Activated naive CD8-positive, alpha-beta T cell treated with anti-CD3 and anti-CD28 coated beads, Interleukin-2, amount 50 U/mL, for 16 hours (primary cell): ENCODE data around the gene RELL1.
"Not testable (repeated sequence)": the region's sequence is repeated elsewhere in the genome, so short reads cannot be mapped to it uniquely, and the experiment has no call there.

ENCODE experiments used
- DNase-seq: peaks from one replicate; pipeline ENCODE4 v3.0.0-alpha.2; 2020; ENCODE audit warnings: low read depth, low spot score

RELL1 gene

DNA sequence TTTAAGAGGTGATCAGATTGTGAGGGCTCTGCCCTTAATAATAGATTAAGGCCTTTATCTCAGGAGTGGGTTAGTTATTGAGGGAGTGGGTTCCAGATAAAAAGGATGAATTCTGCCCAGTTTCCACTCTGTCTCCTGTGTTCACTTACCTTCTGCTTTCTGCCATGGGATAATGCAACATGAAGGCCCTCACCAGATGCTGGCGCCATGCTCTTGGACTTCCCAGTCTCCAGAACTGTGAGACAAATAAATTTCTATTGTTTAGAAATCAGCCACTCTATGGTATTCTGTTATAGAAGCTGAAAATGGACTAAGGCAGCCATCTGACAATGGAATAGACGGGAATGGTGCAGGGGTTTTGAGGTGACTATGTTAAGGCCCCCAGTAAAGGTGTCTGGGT, 6.9 kb upstream of the RELL1 start:
- DNase-seq: no peak

DNA sequence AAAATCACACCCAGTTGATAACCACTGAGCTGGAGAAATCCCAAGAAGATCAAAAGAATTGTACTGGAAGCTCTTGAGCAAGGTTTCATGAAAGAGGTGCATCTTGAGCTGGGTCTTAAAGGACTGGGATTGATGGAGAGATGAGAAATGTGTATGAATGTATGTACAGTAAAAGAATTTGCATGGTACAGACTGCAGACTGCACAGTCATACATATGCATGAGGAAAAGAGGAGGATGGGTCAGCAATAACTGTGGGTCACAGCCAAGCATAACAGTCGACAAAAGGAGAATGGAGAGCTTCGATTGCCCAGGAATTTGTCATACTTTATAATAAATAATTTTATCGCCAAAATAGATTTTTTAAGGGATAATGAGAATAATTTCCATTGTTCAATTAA, 4.8 kb upstream of the RELL1 start:
- DNase-seq: no peak

DNA sequence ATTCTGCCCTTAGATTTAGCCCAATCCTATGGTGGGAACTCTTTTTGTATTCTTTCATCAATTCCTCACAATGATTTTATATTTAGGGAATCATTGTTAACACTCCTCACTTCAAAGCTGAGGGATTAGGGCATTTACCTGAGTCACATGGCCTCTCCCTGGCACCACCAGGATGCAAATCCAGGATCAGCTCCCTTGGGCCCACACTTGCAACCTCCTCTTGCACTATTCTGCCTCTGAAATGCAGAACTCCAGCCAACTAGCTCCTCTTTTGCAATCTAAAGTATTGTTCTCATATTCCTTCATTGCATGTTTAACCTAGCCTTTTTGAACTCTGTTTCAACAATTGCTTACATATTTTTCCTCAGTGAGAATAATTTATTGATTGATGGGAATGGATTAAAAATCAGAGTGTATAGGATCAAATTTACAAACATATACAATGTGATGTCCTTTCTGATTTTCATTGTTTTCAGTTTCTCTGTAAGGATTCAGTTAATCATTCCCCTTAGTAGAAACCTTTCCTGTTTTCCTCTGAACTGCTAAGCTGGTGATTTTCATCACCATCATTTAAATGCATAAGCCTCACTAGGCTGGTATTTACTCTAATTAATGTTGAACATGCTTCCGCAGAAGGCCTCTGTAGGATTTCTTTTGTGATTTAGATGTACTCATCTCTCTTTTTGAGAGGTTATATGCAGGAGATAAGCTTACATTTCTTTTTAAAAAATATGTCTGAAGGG, 3.3 kb upstream of the RELL1 start:
- DNase-seq: no peak

DNA sequence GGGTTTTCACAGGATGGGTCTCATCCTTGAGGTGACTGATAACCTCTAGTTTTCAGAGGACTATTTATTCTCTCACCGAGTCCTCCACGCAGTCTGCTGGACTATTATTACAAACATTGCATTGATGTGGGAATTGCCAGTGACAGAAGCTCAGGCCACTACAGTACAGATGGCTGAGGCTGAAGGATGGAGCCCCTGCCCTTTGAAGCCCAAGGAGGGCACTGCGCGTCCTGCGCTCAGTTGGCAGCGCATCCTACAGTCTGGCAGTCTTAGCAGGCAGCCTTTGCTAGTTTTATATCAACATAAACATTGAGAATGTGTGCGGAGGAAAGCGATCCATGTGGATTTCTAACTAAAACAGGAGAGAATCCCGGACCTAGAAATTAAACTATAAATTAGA, 1.5 kb upstream of the RELL1 start:
- no peak for DNase-seq

DNA sequence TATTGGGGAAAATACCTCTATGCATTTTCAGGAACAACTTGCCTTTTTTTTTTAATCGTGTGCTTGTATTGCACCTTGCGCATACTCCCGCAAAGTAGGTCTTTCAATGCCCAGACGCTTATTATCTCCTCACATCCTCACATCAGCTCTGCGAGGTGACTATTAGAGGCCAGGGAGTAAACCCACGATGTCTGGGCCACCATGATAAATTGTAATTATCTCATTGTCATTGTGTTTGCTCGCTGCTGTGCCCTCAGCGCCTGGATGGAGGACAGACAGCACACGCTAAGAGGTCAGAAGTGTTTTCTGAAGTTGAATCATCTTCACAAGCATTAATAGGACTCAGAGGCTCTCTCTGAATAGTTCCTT, 1.0 kb upstream of the RELL1 start:
- DNase-seq: no peak

DNA sequence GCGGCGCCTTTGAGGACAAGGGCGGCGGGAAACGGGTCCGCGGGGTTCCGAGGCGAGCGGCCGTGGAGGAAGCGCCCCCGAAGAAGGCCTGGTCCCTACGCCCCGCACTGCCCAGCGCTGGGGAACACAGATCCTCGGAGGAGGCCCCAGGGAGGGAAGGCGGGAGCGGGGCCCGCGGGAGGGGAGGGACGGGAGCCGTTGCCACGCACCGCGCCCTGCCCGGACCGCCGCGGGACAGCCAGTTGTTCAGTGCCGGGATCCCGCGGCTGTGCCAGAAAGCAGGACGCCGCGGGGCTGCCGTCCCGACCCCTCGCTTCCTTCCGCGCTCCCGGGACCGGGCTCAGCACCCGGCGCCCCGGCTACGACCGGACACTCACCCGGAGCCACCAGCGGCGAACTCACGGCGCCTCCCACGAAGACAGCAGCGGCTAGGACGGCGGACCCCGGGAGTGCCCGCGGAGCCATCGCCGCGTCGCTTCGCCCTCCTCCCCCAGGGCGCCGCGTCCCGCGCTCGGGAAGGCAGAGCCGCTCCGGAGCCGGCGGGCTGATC, 278 bp downstream of the RELL1 start:
- peak; percentile 12 for DNase-seq

DNA sequence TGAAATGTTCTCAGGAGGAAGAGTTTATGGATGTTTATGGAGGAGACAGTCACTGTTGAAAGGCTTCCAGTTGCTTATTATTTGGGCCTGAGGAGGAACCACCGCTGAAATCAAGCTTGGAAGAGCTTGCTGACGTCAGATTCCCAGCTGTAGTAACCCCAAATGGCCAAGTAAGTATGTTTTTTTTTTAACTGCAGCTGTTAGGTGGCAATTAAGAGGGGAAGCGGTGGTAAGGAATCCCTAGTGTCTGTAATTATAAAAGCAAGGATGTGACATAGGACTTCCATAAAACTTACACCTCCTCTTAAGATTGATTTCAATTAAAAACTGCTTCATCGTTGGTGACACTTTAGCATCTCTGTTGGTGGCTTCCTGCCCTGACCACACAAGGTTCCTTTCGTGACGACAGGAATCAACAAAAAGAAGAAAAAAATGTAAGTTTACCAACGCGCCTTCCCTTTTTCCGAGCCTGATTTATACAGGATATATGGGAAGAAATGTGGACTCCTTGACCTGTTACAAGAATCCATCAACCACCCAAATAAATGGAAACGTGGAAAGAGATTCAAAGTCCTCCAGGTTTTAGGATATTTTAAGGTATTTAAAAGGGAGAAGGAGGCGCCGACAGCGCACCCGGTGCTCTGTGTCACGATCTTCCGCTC, 884 bp downstream of the RELL1 start:
- no peak for DNase-seq

DNA sequence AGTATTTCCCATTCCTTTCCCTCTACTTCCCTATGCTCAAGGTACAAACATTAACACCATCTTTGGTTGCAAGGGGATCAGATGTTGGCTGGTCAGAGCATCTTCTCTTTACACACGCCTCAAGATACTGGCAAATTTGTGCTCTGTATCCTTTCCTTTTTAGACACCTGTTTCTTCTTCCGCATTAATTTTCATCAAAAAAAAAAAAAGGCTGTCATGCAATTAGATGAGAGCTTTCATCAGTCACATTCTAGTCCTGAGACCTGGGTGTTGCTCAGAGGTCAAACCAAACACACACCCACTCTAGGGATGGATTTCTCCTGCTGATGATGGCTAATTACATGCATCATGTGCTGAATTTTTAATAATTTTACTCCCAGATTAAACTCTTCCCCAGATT, 2.0 kb downstream of the RELL1 start:
- no peak for DNase-seq

DNA sequence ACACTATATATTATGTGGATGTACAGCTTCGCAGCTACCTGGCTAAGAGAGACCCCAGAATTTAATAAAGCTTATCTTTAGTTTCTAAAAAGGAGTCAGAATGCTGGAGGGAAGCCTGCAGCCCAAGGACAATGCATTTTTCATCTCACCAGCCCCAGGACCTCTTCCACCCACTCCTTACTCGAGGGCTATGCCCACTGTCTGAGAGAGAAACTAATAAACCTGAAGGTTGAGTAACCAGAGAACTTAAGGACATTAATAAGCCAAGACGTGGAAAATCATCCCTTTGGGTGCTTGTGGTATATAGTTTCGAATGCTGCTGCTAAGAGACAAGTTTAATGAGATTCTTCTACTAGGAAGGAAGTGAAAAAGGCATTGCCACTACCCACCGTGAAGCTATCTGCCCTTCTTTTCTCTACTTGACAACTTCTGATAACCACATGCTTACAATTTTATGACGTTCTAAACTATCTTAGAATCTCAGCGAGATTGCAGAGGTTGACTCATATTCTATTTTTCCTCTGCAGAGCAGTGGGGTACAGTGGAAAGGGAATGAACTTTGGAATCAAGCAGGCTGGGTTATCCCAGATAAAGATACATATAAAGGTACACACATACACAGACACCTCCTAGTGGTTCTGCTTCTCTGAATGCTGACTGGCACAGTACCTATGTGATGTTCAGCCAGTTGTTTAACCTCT, 3.3 kb downstream of the RELL1 start:
- DNase-seq: no peak

DNA sequence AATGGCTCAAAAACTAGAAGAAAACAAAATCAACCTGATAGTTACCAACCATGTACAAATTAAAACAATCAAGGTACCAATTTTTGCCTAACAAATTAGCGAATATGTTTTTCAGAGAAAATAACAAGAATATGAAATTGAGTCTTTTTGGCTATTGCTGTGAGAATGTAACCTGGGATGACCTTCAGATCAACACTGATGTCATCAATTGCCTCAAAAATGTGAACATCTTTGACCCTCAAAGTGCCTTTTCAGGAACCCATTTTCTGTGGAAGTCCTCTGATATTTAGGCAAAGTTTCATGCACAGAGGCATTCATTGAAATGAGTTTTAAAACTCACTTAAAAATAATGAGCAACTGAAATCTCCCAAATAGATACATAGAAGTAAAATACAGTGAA, 6.1 kb downstream of the RELL1 start:
- no peak for DNase-seq

DNA sequence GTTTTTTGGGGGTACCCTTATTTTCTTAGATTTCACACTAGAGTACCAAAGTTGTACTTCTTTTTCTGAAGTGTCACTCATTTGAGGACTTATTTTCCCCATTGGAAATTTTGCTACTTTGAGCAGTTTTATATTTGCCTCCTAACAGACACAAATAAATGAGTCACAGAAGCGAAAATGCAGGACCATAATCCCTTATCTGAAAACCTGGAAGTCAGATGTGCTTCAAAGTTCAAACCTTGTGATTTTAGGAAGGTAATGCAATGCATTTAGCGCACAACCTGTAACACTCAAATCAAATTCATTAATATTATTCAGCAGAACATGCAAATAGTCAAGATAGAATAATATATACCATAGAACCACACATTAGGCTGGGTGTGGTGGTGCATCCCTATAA, 6.9 kb downstream of the RELL1 start:
- DNase-seq: no peak

DNA sequence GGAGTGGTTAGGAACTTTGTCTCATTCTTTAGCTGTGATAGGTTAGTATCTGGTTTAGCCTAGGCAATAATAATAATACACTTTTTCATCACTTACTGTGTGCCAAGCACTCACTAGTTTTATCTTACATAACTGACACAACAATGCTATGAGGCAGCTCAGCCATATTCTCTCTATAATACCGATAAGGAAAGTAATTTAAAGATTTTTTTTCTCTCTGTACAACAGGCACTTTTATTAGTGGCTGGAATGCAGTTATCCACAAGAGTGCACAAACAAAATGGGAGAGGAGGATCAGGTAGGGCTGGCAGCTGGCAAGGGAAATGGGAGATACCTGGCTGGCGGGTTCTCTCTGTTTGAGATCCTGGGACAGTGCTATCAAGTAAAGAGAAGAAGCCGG, 7.6 kb downstream of the RELL1 start:
- no peak for DNase-seq

DNA sequence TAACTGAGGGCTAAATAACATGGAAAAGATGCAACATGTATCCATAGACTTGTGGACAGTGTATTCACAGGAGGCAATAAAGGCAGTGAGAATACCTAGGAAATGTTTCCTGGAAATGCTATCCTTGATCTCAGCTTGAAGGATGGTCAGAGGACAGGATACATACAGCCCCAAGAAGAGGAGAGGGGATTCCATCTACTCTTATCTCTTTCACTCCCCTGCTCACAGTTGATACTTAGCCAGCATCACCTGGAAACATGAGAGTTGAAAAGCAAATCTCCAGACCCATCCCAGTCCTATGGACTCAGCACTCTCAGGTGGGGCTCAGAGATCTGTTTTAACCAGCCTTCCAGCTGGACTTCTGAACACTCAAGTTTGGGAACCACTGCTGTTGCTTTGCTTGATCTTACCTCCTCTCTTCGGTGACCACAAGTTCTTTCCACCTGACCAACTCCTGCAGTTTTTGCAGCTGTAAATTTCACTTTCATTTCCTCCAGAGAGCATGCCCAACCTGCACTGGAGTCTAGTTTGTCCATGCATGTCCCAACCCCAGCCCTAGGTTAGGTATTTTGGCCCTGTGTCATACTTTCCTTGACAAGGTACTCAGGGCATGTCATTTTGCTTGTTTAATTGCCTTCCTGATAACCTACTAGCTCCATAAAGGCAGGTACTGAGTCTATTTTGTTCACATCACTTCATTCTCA, 10.4 kb downstream of the RELL1 start:
- no peak for DNase-seq

DNA sequence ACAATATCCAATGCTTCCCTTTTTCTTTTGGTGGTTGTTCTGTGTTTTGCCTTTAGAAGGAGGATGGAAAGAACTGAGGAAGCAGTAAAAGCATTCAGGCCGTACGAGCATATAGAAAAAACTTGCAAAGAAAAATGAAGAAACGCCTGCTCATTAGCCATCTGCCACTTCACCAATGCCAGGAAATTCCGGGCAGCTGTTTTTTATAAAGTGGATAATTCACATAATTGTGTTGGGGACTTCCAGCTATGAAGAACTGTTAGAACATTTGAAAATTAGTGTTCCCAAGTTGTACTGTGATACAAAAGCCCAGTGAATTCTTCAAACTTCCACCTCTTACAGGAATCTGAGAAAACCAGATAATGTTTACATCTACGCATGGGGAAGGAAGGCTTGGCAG, 11.7 kb downstream of the RELL1 start:
- no peak for DNase-seq

DNA sequence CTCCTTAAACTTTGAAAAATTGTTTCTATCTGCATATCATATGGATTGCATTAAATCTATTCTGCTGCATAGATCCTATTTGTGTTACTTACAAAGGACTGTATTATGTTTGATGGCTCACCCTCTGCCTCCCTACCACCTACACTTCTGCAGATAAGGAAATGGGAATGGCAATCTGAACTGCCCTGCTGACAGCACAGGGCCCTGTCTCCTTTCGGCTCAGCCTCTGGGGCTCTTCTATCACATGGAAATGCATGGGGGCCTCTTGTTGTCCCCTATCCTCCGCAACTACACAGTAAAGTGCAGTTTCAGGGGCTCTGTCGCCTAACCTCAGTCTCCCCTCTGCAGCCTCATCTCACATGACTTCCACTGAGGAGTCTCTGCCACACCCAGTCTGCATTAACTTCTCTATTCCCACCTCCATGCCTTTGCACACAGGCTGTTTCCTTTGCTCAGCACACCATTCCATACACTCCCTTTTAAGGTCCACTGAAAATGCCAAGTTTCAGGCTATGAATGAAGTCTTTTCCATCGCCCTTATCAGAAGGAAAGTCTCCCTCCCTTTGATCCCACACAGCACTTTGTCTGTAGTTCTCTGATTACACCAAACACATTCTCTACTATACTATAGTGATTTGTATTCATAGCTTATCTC, 12.5 kb downstream of the RELL1 start:
- DNase-seq: no peak

DNA sequence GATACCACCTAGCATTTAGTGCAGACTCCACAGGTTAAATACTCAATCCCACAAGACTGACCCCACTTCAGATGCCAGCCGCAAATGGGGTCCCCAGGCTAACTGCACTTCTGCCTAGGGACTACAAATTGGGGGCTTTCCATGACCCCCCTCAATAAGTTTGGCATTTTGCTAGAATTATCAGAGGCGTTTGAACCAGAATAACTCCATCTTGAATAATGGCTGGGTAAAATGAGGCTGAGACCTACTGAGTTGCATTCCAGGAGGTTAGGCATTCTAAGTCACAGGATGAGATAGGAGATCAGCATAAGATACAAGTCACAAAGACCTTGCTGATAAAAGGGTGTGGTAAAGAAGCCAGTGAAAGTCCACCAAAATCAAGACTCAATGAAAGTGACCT, 15.1 kb downstream of the RELL1 start:
- DNase-seq: no peak

DNA sequence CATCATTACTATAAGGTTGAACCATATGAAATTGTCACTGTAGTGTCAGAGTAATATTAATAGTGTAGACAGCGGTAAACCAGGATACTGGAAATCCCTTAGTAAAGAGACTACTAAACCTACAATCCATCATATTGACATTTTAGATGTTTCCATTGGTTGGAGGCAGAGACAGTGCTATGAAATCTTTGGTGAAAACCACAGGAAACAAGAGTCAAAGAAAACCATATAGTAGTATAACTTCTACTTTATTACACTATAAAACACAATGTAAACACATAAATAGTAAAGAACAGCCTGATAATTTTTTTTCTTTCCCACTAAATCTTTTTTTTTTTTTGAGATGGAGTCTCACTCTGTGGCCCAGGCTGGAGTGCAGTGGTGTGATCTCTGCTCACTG, 15.9 kb downstream of the RELL1 start:
- no peak for DNase-seq

DNA sequence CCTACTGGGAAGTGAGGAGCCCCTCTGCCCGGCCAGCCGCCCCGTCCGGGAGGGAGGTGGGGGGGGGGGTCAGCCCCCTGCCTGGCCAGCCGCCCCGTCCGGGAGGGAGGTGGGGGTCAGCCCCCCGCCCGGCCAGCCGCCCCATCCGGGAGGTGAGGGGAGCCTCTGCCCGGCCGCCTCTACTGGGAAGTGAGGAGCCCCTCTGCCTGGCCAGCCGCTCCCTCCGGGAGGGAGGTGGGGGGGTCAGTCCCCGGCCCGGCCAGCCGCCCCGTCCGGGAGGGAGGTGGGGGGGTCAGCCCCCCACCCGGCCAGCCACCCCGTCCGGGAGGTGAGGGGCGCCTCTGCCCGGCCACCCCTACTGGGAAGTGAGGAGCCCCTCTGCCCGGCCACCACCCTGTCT, 17.1 kb downstream of the RELL1 start:
- DNase-seq: not testable (repeated sequence)

DNA sequence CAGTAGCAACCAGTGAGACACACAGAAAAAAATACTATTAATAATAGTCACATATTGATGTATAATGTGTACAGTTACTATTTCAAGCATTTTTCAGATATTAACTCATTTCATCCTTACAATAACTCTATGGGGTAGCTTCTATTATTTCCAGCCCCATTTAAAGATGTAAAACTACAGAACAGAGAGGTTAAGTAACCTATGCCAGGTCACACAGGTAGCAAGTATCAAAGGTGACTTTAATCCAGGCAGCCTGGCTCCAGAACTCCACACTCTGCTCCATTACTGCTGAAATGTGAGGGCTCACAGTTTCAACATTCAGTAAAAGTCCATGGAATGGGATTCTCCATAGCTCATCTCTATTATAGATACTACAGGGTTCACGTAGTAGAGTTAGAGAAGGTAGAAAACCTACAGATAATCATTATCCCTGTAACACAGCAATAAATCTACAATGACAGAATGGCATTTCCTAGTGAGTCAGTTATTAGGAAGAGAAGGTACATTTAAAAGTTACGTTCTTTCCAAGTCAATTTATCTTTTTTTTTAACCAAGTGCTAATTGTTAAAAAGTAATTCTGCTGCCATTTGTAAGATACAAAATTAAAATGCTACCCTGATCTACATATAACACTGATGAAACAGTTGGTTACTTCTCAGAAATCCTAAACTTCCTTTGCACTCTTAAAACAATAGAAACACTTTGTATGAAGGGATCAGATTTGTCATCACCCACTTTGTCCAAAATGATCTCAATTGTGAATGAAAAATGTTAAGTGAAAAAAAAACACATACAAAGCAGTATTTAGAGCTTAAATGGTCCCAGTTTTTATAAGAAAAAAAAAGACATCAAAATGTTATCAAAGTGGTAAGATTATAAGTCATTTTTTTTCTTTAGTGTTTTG, 18.7 kb downstream of the RELL1 start:
- no peak for DNase-seq

DNA sequence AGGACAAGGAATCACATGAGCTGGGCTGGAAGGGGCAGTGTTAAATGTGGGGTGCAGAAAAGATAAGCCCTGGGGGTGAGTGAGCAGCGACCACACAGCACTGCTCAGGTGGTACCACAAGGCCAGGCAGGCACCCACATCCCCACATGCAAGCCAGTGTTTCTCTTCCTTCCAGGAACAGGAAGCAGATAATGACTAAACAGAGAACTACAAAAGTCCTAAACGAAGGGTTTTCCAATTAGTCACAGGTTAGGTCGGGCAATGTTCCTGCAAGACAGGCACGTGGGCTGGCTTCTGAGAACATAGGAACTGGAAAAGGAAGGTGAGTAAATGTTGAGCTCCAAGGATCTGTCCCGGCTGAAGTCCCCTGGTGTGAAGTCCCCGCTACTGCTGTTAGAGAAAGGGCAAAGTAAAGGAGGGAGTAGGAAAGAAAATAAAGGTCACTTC, 19.5 kb downstream of the RELL1 start:
- DNase-seq: no peak
